ENCODE data around the gene NFE2L3. TPM values are rescaled to one million over a fixed set of nuclear protein-coding genes. Genes with fewer than 3 reads are reported as not detected.
"Not testable (repeated sequence)": the region's sequence is repeated elsewhere in the genome, so short reads cannot be mapped to it uniquely, and the experiment has no call there.

NFE2L3 gene
- total RNA-seq, 2 experiments from 2014 or later, result 19.9 to 23.8 TPM

- CTCF ChIA-PET, result interaction anchor here (0.5 to 4.6 kb wide), 6 partner anchors 10 to 76 kb away, joined by 3 to 21 read pairs (median 3); no protein-coding TSS in a partner anchor
- POLR2A ChIA-PET, result interaction anchor here (0.6 to 3.4 kb wide), 5 partner anchors 9 to 39 kb away, joined by 3 to 32 read pairs (median 3); no protein-coding TSS in a partner anchor
- DNase-seq, result no peak
- no peak for ATAC-seq
- H3K4me1 Mint-ChIP-seq, result peaks cover 83% of the 10 kb centered on the region
- H3K4me3 Mint-ChIP-seq, result peak overlapping the region; percentile 27
- H3K27me3 Mint-ChIP-seq, result no peaks in the 10 kb centered on the region
- no peaks in the 10 kb centered on the region for H3K9me3 Mint-ChIP-seq (ENCODE audit: low read depth)
- intact Hi-C loops (cut with DNase I, micrococcal nuclease), result no loop called here
- H3K36me3 Mint-ChIP-seq (ENCODE audit: low read depth), result peaks cover 23% of the 10 kb centered on the region
- peak overlapping the region; percentile 96 for H3K27ac Mint-ChIP-seq
These were observed 5.6 kb downstream of the NFE2L3 start for GRCh38 chr7:26157520-26158105.

- CTCF ChIA-PET, result interaction anchor here (0.9 kb wide), 1 partner anchor 29 kb away, joined by 4 read pairs; no protein-coding TSS in a partner anchor
- POLR2A ChIA-PET, result no interaction called here
- ATAC-seq (no peak), DNase-seq (no peak)
- Mint-ChIP-seq H3K9me3 (ENCODE audit: low read depth) (peaks cover 3% of the 10 kb centered on the region), H3K36me3 (ENCODE audit: low read depth) (peaks cover 23% of the 10 kb centered on the region), H3K4me1 (peaks cover 77% of the 10 kb centered on the region), H3K4me3 (no peak overlapping the region), H3K27me3 (no peaks in the 10 kb centered on the region), H3K27ac (peak overlapping the region; percentile 15)
- intact Hi-C loops (cut with DNase I, micrococcal nuclease), result no loop called here
These were observed 7.2 kb downstream of the NFE2L3 start for GRCh38 chr7:26159243-26159642.

GRCh38 chr7:26160896-26161295 lies 8.9 kb downstream of the NFE2L3 start:
- CTCF ChIA-PET, result interaction anchor here (0.6 to 2.2 kb wide), 7 partner anchors 11 to 1986 kb away, joined by 3 to 9 read pairs (median 3); no protein-coding TSS in a partner anchor
- Mint-ChIP-seq H3K9me3 (ENCODE audit: low read depth) (peaks cover 3% of the 10 kb centered on the region), H3K36me3 (ENCODE audit: low read depth) (peaks cover 19% of the 10 kb centered on the region), H3K27ac (no peak overlapping the region), H3K4me1 (peaks cover 64% of the 10 kb centered on the region), H3K4me3 (no peak overlapping the region), H3K27me3 (no peaks in the 10 kb centered on the region)
- DNase-seq, result no peak
- intact Hi-C loops (cut with DNase I, micrococcal nuclease), result no loop called here
- ATAC-seq, result no peak
- POLR2A ChIA-PET, result interaction anchor here (0.9 to 2.9 kb wide), 2 partner anchors 27 to 39 kb away, joined by 3 to 17 read pairs; no protein-coding TSS in a partner anchor

GRCh38 chr7:26162431-26162830 lies 10.4 kb downstream of the NFE2L3 start:
- ChIA-PET POLR2A (interaction anchor here (2.9 kb wide), 1 partner anchor 26 kb away, joined by 17 read pairs; no protein-coding TSS in a partner anchor), CTCF (interaction anchor here (1.4 kb wide), 1 partner anchor 37 kb away, joined by 3 read pairs; no protein-coding TSS in a partner anchor)
- Mint-ChIP-seq H3K27me3 (no peaks in the 10 kb centered on the region), H3K4me1 (peaks cover 64% of the 10 kb centered on the region), H3K36me3 (ENCODE audit: low read depth) (peaks cover 19% of the 10 kb centered on the region), H3K4me3 (no peak overlapping the region), H3K27ac (no peak overlapping the region), H3K9me3 (ENCODE audit: low read depth) (peaks cover 3% of the 10 kb centered on the region)
- ATAC-seq (no peak), DNase-seq (no peak)
- intact Hi-C loops (cut with DNase I, micrococcal nuclease), result no loop called here

- Mint-ChIP-seq H3K36me3 (ENCODE audit: low read depth) (peaks cover 19% of the 10 kb centered on the region), H3K4me1 (peaks cover 55% of the 10 kb centered on the region)
- CTCF ChIA-PET; H3K9me3 Mint-ChIP-seq (ENCODE audit: low read depth); H3K4me3 Mint-ChIP-seq; DNase-seq; H3K27me3 Mint-ChIP-seq; POLR2A ChIA-PET; ATAC-seq; intact Hi-C loops (cut with DNase I, micrococcal nuclease); H3K27ac Mint-ChIP-seq: not testable (repeated sequence)
These were observed 11.8 kb downstream of the NFE2L3 start for GRCh38 chr7:26163804-26164203.

- CTCF ChIA-PET, result interaction anchor here (0.7 to 2.2 kb wide), 8 partner anchors 10 to 723 kb away, joined by 3 to 13 read pairs (median 6); partner anchors contain the start of gene NFE2L3
- H3K36me3 Mint-ChIP-seq (ENCODE audit: low read depth), result peaks cover 32% of the 10 kb centered on the region
- ATAC-seq (no peak), DNase-seq (no peak)
- H3K9me3 Mint-ChIP-seq (ENCODE audit: low read depth), result peaks cover 3% of the 10 kb centered on the region
- H3K4me3 Mint-ChIP-seq, result peak overlapping the region; percentile 29
- POLR2A ChIA-PET, result interaction anchor here (0.5 to 2.3 kb wide), 5 partner anchors 9 to 128 kb away, joined by 3 to 32 read pairs (median 14); partner anchors contain the start of gene NFE2L3
- intact Hi-C loops (cut with DNase I, micrococcal nuclease), result loop anchor here in 1 of 2 experiments (1.0 to 2.0 kb wide), 2 partner anchors 10 to 21 kb away; no protein-coding TSS in a partner anchor
- peaks cover 39% of the 10 kb centered on the region for H3K4me1 Mint-ChIP-seq
- H3K27ac Mint-ChIP-seq, result peak overlapping the region; percentile 93
- H3K27me3 Mint-ChIP-seq, result no peaks in the 10 kb centered on the region
These were observed 14.1 kb downstream of the NFE2L3 start for GRCh38 chr7:26165950-26166683.

GRCh38 chr7:26166684-26167266 lies 14.8 kb downstream of the NFE2L3 start:
- ATAC-seq, result peak; percentile 90

GRCh38 chr7:26167303-26167934 lies 15.4 kb downstream of the NFE2L3 start:
- Mint-ChIP-seq H3K36me3 (ENCODE audit: low read depth) (peaks cover 40% of the 10 kb centered on the region), H3K4me1 (peaks cover 33% of the 10 kb centered on the region), H3K27ac (peak overlapping the region; percentile 93), H3K9me3 (ENCODE audit: low read depth) (peaks cover 3% of the 10 kb centered on the region), H3K4me3 (peak overlapping the region; percentile 29), H3K27me3 (no peaks in the 10 kb centered on the region)
- intact Hi-C loops (cut with DNase I, micrococcal nuclease), result loop anchor here in 1 of 2 experiments (2.0 kb wide), 1 partner anchor 19 kb away; no protein-coding TSS in a partner anchor
- ATAC-seq (peak; percentile 88), DNase-seq (peak; percentile 68)
- POLR2A ChIA-PET, result interaction anchor here (0.6 to 2.3 kb wide), 8 partner anchors 11 to 126 kb away, joined by 3 to 32 read pairs (median 6); partner anchors contain the start of gene NFE2L3
- CTCF ChIA-PET, result interaction anchor here (0.7 to 2.2 kb wide), 10 partner anchors 10 to 247 kb away, joined by 3 to 13 read pairs (median 5); partner anchors contain the start of gene NFE2L3

More at GRCh38 chr7:26166684-26167266, 14.8 kb downstream of the NFE2L3 start:
- H3K4me3 Mint-ChIP-seq, result peak overlapping the region; percentile 29
- intact Hi-C loops (cut with DNase I, micrococcal nuclease), result loop anchor here in 1 of 2 experiments (1.0 to 2.0 kb wide), 2 partner anchors 10 to 20 kb away; no protein-coding TSS in a partner anchor
- peak; percentile 57 for DNase-seq
- peaks cover 3% of the 10 kb centered on the region for H3K9me3 Mint-ChIP-seq (ENCODE audit: low read depth)
- CTCF ChIA-PET, result interaction anchor here (0.7 to 2.2 kb wide), 12 partner anchors 9 to 723 kb away, joined by 3 to 13 read pairs (median 4); partner anchors contain the start of gene NFE2L3
- H3K27ac Mint-ChIP-seq, result peak overlapping the region; percentile 93
- POLR2A ChIA-PET, result interaction anchor here (0.5 to 2.3 kb wide), 8 partner anchors 10 to 127 kb away, joined by 3 to 32 read pairs (median 5); partner anchors contain the start of gene NFE2L3
- H3K27me3 Mint-ChIP-seq, result no peaks in the 10 kb centered on the region
- peaks cover 39% of the 10 kb centered on the region for H3K4me1 Mint-ChIP-seq
- peaks cover 37% of the 10 kb centered on the region for H3K36me3 Mint-ChIP-seq (ENCODE audit: low read depth)

GRCh38 chr7:26168458-26169023 lies 16.5 kb downstream of the NFE2L3 start:
- Mint-ChIP-seq H3K27me3 (no peaks in the 10 kb centered on the region), H3K36me3 (ENCODE audit: low read depth) (peaks cover 38% of the 10 kb centered on the region), H3K4me1 (peaks cover 28% of the 10 kb centered on the region), H3K9me3 (ENCODE audit: low read depth) (no peaks in the 10 kb centered on the region), H3K4me3 (no peak overlapping the region), H3K27ac (no peak overlapping the region)
- intact Hi-C loops (cut with DNase I, micrococcal nuclease), result no loop called here
- ATAC-seq (no peak), DNase-seq (no peak)
- POLR2A ChIA-PET, result no interaction called here
- CTCF ChIA-PET, result no interaction called here

- H3K27ac Mint-ChIP-seq, result no peak overlapping the region
- H3K4me3 Mint-ChIP-seq, result no peak overlapping the region
- H3K36me3 Mint-ChIP-seq (ENCODE audit: low read depth), result peaks cover 34% of the 10 kb centered on the region
- DNase-seq (no peak), ATAC-seq (no peak)
- intact Hi-C loops (cut with DNase I, micrococcal nuclease), result no loop called here
- H3K27me3 Mint-ChIP-seq, result no peaks in the 10 kb centered on the region
- H3K9me3 Mint-ChIP-seq (ENCODE audit: low read depth), result no peaks in the 10 kb centered on the region
- peaks cover 28% of the 10 kb centered on the region for H3K4me1 Mint-ChIP-seq
- POLR2A ChIA-PET, result no interaction called here
- CTCF ChIA-PET, result interaction anchor here (1.0 to 1.5 kb wide), 2 partner anchors 12 to 78 kb away, joined by 3 read pairs; no protein-coding TSS in a partner anchor
These were observed 17.3 kb downstream of the NFE2L3 start for GRCh38 chr7:26169271-26169670.

Measured in activated CD4-positive, alpha-beta T cell treated with anti-CD3 and anti-CD28 coated beads for 36 hours (primary cell).